Fibroblast of lung (primary cell): ENCODE measurements around the gene FLT3. TPM values are rescaled to one million over a fixed set of nuclear protein-coding genes. Genes with fewer than 3 reads are reported as not detected.
"Not testable (repeated sequence)": the region's sequence is repeated elsewhere in the genome, so short reads cannot be mapped to it uniquely, and the experiment has no call there.

Experiments
- DNase-seq, 2 donors: peaks; one replicate each; pipeline versions ENCODE4 v3.0.0 to v3.0.0-alpha.2; 2010; ENCODE audit warnings: low read depth in 2 of 2
- H2AFZ ChIP-seq: 2 replicates; pipeline ENCODE4 v1.5.1; 2012; ENCODE audit warnings: low read length, control low read depth, inconsistent platforms
- H3K27ac ChIP-seq: 2 replicates; pipeline ENCODE4 v1.5.1; 2011; ENCODE audit warnings: low read length, control low read depth; ENCODE audit not compliant: insufficient read depth
- H3K27me3 ChIP-seq: 2 replicates; pipeline ENCODE4 v1.5.1; 2011; ENCODE audit warnings: mild to moderate bottlenecking, low read length; ENCODE audit not compliant: control insufficient read depth, insufficient read depth
- H3K36me3 ChIP-seq: 2 replicates; pipeline ENCODE4 v1.5.1; 2011; ENCODE audit warnings: low read length; ENCODE audit not compliant: control insufficient read depth, insufficient read depth
- H3K4me1 ChIP-seq: 2 replicates; pipeline ENCODE4 v1.5.1; 2011; ENCODE audit warnings: low read length; ENCODE audit not compliant: control insufficient read depth, insufficient read depth; ENCODE audit errors: extremely low read depth
- H3K4me2 ChIP-seq: 2 replicates; pipeline ENCODE4 v1.5.1; 2011; ENCODE audit warnings: low read length, control low read depth; ENCODE audit not compliant: insufficient read depth; ENCODE audit errors: extremely low read depth
- H3K4me3 ChIP-seq, 4 experiments: fragments of 200-600 bp in 1 of 4; sonication (generic) in 1 of 4; replicated peaks in 1 of 4; 2 replicates each; pipeline ENCODE4 v1.5.1; 2011 to 2016; ENCODE audit warnings: low read length in 4 of 4, low read depth in 3 of 4, mild to moderate bottlenecking in 3 of 4, control low read depth in 2 of 4, inconsistent platforms in 1 of 4, mixed read lengths in 1 of 4; ENCODE audit not compliant: insufficient read depth in 1 of 4; ENCODE audit errors: control extremely low read depth in 1 of 4
- H3K79me2 ChIP-seq: 2 replicates; pipeline ENCODE4 v1.5.1; 2012; ENCODE audit warnings: mild to moderate bottlenecking, low read length, inconsistent platforms; ENCODE audit not compliant: control insufficient read depth, insufficient read depth
- H3K9ac ChIP-seq: 2 replicates; pipeline ENCODE4 v1.5.1; 2011; ENCODE audit warnings: mild to moderate bottlenecking, low read length, control low read depth; ENCODE audit not compliant: insufficient read depth
- H3K9me3 ChIP-seq: 2 replicates; pipeline ENCODE4 v1.5.1; 2012; ENCODE audit warnings: low read depth, low read length; ENCODE audit not compliant: control insufficient read depth, insufficient read depth
- H4K20me1 ChIP-seq: 2 replicates; pipeline ENCODE4 v1.5.1; 2011; ENCODE audit warnings: low read length; ENCODE audit not compliant: control insufficient read depth, insufficient read depth; ENCODE audit errors: extremely low read depth
- EZH2 ChIP-seq: IDR thresholded peaks from 2 replicates; pipeline ENCODE4 v1.5.1; 2012; ENCODE audit warnings: low read length, control low read depth, mild to moderate bottlenecking; ENCODE audit errors: missing control alignments
- polyA plus RNA-seq, 2 donors: library from polyadenylated mRNA; depleted of rRNA in 1 of 2; stranded (reverse) in 1 of 2; unstranded in 1 of 2; fragments of >200 nt; gene quantifications; 2 replicates each; pipeline ENCODE4 v1.2.1, GENCODE V29; 2011 to 2012; ENCODE audit warnings: missing spikeins in 1 of 2
- total RNA-seq: library from RNA; depleted of rRNA; stranded (reverse); fragments of >200 nt; gene quantifications from 2 replicates; pipeline ENCODE4 v1.2.1, GENCODE V29; 2014
- TF ChIP-seq, protein P1 (sequence below), 2 donors: IDR thresholded peaks in 1 of 2; conservative IDR thresholded peaks in 1 of 2; 1 replicate in 1 of 2; 2 replicates in 1 of 2; pipeline ENCODE4 v1.5.1; 2011 to 2012; ENCODE audit warnings: low read length in 2 of 2, control low read depth in 1 of 2, inconsistent platforms in 1 of 2, low read depth in 1 of 2, mild to moderate bottlenecking in 1 of 2

Gene FLT3
- total and polyA plus RNA-seq, 2 donors (not counting 1 experiment from before 2014, with no cell fraction given) = not detected

DNA sequence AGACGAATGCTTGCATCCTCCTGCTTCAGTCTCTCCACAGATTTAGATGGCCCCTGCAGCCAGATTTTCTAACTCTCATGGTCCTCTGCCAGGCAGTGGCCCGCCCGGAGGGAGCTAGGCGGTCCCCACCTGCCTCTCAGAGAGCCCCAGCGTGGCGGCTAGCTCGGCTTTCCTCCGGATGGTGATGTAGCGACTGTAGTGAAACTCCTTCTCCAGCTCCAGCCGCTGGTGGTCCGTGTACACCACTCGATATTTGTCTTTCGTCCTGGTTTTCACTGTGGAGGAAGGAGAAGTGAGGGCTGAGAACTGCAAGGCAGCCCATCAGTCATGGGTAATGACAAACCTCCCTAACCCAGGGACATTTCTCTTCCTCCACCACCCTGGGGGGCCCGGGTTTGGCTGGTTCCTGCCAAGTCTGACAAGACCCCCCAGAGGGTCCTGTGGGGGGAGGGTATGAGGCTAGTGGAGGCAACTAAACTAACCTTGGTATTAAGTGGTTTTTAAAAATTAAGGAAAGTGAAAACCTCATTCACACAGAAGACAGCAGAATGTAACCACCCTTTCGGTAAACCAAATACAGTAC is 135.5 kb downstream of the FLT3 start:
- Histone ChIP-seq H2AFZ (no peak overlapping the region), H3K4me2 (no peak overlapping the region), H3K27ac (no peak overlapping the region), H3K27me3 (peaks cover 67% of the 10 kb centered on the region), H3K4me1 (no peaks in the 10 kb centered on the region), H3K36me3 (no peaks in the 10 kb centered on the region), H3K4me3 (no peak overlapping the region), H4K20me1 (no peaks in the 10 kb centered on the region), H3K9me3 (no peaks in the 10 kb centered on the region), H3K79me2 (no peaks in the 10 kb centered on the region), H3K9ac (no peak overlapping the region)
- no peak for DNase-seq
- TF ChIP-seq, protein P1, sequence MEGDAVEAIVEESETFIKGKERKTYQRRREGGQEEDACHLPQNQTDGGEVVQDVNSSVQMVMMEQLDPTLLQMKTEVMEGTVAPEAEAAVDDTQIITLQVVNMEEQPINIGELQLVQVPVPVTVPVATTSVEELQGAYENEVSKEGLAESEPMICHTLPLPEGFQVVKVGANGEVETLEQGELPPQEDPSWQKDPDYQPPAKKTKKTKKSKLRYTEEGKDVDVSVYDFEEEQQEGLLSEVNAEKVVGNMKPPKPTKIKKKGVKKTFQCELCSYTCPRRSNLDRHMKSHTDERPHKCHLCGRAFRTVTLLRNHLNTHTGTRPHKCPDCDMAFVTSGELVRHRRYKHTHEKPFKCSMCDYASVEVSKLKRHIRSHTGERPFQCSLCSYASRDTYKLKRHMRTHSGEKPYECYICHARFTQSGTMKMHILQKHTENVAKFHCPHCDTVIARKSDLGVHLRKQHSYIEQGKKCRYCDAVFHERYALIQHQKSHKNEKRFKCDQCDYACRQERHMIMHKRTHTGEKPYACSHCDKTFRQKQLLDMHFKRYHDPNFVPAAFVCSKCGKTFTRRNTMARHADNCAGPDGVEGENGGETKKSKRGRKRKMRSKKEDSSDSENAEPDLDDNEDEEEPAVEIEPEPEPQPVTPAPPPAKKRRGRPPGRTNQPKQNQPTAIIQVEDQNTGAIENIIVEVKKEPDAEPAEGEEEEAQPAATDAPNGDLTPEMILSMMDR (conservative IDR thresholded peaks at IDR 0.05 in 1 of 2, IDR thresholded peaks at IDR 0.05 in 1 of 2; ENCODE audit: low read depth in 1 of 2, low read length in 2 of 2) = no peak
- TF ChIP-seq EZH2 = no peak

DNA sequence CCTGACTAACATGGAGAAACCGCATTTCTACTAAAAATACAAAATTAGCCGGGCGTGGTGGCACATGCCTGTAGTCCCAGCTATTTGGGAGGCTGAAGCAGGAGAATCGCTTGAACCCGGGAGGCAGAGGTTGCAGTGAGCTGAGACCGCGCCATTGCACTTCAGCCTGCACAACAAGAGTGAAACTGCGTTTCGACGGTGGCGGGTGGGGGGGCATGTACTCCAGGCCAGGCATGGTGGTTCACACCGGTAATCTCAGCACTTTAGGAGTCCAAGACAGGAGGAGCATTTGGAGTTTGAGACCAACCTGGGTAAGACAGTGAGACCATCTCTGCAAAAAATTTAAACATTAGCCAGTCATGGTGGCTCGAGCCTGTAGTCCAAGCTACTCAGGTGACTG is 136.2 kb downstream of the FLT3 start:
- not testable (repeated sequence) for H3K79me2 ChIP-seq, H3K4me3 ChIP-seq, DNase-seq, H2AFZ ChIP-seq, H3K9ac ChIP-seq, H3K36me3 ChIP-seq, H3K27ac ChIP-seq, H3K4me2 ChIP-seq, H3K9me3 ChIP-seq, H4K20me1 ChIP-seq, H3K4me1 ChIP-seq
- peak; percentile 7 for TF ChIP-seq EZH2
- peaks cover 64% of the 10 kb centered on the region for H3K27me3 ChIP-seq

DNA sequence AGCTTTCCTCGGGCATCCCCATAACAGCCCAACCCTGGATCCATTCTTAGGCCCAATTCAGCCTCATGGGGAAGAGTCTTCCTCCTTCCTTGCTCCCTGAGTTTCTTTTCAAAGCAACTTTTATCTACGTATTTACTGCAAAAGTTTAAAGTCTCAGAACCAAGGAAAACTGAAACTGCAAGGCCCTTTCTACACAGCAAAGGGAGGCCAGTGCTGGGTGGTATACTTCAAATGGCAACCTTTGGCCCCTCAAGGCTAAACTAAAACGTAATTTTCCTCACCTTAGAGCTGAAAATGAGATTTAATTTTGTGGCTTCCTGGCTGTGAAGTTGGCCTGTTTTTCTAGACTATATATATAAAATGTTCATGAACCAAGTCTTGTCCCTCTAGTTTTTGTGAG is 136.9 kb downstream of the FLT3 start:
- Histone ChIP-seq H3K9me3 (no peaks in the 10 kb centered on the region), H3K27me3 (peaks cover 64% of the 10 kb centered on the region), H3K4me3 (no peak overlapping the region), H3K4me1 (no peaks in the 10 kb centered on the region), H3K27ac (no peak overlapping the region), H3K4me2 (no peak overlapping the region), H2AFZ (no peak overlapping the region), H3K9ac (no peak overlapping the region), H3K79me2 (no peaks in the 10 kb centered on the region), H3K36me3 (no peaks in the 10 kb centered on the region), H4K20me1 (no peaks in the 10 kb centered on the region)
- no peak for DNase-seq
- TF ChIP-seq EZH2 = peak; percentile 32
- TF ChIP-seq, protein P1 (conservative IDR thresholded peaks at IDR 0.05 in 1 of 2, IDR thresholded peaks at IDR 0.05 in 1 of 2; ENCODE audit: low read depth in 1 of 2, low read length in 2 of 2) = no peak
